ENCODE results near the gene TNFSF4. TPM values are rescaled to one million over a fixed set of nuclear protein-coding genes. Genes with fewer than 3 reads are reported as not detected.

The TNFSF4 gene
- total and polyA plus RNA-seq, 2 of the 13 experiments (the other 11 are each of a cell fraction or from before 2014, with no cell fraction given) = 2.4 to 7.9 TPM

DNA sequence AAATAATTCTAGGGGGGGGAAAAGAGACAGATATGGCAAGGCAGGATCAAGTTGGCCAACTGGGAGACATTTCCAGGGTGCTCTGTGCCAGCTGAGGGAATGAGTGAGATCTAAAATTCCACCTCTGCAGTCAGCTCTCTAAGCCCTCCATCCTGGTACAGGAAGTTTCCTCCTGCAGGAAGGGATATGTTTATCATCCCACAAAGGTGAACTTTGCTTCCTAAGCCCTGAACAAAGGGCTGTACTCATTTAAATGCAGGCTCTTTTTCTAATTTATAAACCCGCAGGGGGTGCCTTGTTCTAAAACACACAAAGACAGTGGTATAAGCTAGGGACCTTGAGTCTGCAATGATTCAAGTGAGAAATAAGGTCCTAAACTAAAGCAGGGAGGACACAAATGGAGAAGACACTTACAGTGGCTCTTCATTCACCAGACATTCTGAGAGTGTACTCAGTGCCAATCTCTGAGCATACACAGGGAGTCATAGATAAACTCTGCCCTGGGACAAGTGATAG lies 3.6 kb upstream of the TNFSF4 start (continued):
- TF ChIP-seq, protein P1, sequence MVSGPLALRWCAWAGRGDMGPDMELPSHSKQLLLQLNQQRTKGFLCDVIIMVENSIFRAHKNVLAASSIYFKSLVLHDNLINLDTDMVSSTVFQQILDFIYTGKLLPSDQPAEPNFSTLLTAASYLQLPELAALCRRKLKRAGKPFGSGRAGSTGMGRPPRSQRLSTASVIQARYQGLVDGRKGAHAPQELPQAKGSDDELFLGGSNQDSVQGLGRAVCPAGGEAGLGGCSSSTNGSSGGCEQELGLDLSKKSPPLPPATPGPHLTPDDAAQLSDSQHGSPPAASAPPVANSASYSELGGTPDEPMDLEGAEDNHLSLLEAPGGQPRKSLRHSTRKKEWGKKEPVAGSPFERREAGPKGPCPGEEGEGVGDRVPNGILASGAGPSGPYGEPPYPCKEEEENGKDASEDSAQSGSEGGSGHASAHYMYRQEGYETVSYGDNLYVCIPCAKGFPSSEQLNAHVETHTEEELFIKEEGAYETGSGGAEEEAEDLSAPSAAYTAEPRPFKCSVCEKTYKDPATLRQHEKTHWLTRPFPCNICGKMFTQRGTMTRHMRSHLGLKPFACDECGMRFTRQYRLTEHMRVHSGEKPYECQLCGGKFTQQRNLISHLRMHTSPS (CRISPR knock-in tag; IDR thresholded peaks at IDR 0.05; ENCODE audit: low read depth) = peak; percentile 55; the same call in 1 of the 2 replicates
- no peak for TF ChIP-seq BORCS8-MEF2B (CRISPR knock-in tag; IDR thresholded peaks at IDR 0.05)
- TF ChIP-seq AGO1 (IDR thresholded peaks at IDR 0.05; ENCODE audit: low read depth, low read length, poor library complexity, severe bottlenecking) = no peak
- TF ChIP-seq FOXK1 (CRISPR knock-in tag; IDR thresholded peaks at IDR 0.05; ENCODE audit: borderline replicate concordance, low read depth) = peak; percentile 37; the same call in 1 of the 2 replicates
- TF ChIP-seq, protein P2, sequence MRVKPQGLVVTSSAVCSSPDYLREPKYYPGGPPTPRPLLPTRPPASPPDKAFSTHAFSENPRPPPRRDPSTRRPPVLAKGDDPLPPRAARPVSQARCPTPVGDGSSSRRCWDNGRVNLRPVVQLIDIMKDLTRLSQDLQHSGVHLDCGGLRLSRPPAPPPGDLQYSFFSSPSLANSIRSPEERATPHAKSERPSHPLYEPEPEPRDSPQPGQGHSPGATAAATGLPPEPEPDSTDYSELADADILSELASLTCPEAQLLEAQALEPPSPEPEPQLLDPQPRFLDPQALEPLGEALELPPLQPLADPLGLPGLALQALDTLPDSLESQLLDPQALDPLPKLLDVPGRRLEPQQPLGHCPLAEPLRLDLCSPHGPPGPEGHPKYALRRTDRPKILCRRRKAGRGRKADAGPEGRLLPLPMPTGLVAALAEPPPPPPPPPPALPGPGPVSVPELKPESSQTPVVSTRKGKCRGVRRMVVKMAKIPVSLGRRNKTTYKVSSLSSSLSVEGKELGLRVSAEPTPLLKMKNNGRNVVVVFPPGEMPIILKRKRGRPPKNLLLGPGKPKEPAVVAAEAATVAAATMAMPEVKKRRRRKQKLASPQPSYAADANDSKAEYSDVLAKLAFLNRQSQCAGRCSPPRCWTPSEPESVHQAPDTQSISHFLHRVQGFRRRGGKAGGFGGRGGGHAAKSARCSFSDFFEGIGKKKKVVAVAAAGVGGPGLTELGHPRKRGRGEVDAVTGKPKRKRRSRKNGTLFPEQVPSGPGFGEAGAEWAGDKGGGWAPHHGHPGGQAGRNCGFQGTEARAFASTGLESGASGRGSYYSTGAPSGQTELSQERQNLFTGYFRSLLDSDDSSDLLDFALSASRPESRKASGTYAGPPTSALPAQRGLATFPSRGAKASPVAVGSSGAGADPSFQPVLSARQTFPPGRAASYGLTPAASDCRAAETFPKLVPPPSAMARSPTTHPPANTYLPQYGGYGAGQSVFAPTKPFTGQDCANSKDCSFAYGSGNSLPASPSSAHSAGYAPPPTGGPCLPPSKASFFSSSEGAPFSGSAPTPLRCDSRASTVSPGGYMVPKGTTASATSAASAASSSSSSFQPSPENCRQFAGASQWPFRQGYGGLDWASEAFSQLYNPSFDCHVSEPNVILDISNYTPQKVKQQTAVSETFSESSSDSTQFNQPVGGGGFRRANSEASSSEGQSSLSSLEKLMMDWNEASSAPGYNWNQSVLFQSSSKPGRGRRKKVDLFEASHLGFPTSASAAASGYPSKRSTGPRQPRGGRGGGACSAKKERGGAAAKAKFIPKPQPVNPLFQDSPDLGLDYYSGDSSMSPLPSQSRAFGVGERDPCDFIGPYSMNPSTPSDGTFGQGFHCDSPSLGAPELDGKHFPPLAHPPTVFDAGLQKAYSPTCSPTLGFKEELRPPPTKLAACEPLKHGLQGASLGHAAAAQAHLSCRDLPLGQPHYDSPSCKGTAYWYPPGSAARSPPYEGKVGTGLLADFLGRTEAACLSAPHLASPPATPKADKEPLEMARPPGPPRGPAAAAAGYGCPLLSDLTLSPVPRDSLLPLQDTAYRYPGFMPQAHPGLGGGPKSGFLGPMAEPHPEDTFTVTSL (CRISPR knock-in tag; IDR thresholded peaks at IDR 0.05; ENCODE audit: borderline replicate concordance) = peak; percentile 78; the same call in 1 of the 2 replicates
- 0 out of 2 replicates have a peak, but pooled peaks have one; percentile 20 for TF ChIP-seq ZNF564 (CRISPR knock-in tag; IDR thresholded peaks at IDR 0.05)
- TF ChIP-seq REPIN1 (CRISPR knock-in tag; IDR thresholded peaks at IDR 0.05; ENCODE audit: borderline replicate concordance, low read depth) = no peak
- 0 out of 2 replicates have a peak, but pooled peaks have one; percentile 51 for TF ChIP-seq GTF3A (CRISPR knock-in tag; conservative IDR thresholded peaks at IDR 0.05)
- TF ChIP-seq RBFOX2 (IDR thresholded peaks at IDR 0.05; ENCODE audit: low read depth, low read length) = peak; percentile 82
- TF ChIP-seq, protein P3, sequence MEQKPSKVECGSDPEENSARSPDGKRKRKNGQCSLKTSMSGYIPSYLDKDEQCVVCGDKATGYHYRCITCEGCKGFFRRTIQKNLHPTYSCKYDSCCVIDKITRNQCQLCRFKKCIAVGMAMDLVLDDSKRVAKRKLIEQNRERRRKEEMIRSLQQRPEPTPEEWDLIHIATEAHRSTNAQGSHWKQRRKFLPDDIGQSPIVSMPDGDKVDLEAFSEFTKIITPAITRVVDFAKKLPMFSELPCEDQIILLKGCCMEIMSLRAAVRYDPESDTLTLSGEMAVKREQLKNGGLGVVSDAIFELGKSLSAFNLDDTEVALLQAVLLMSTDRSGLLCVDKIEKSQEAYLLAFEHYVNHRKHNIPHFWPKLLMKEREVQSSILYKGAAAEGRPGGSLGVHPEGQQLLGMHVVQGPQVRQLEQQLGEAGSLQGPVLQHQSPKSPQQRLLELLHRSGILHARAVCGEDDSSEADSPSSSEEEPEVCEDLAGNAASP (CRISPR knock-in tag; IDR thresholded peaks at IDR 0.05; ENCODE audit: borderline replicate concordance) = peak; percentile 37
- peak; percentile 23; the same call in 1 of the 2 replicates for TF ChIP-seq SOX13 (IDR thresholded peaks at IDR 0.05)
- peak in 1 of 2 experiments; percentile 95; a peak in 2 of 4 replicates for TF ChIP-seq SOX13 (CRISPR knock-in tag; conservative IDR thresholded peaks at IDR 0.05 in 1 of 2, IDR thresholded peaks at IDR 0.05 in 1 of 2)
- peak; percentile 95 for TF ChIP-seq SOX5 (CRISPR knock-in tag; IDR thresholded peaks at IDR 0.05; ENCODE audit: borderline replicate concordance)
- TF ChIP-seq TGIF2 (CRISPR knock-in tag; IDR thresholded peaks at IDR 0.05) = 0 out of 2 replicates have a peak, but pooled peaks have one; percentile 15
- peak; percentile 84; the same call in 1 of the 2 replicates for TF ChIP-seq NCOR1 (IDR thresholded peaks at IDR 0.05; ENCODE audit: borderline replicate concordance, low read length)
- TF ChIP-seq KDM6A (CRISPR knock-in tag; IDR thresholded peaks at IDR 0.05; ENCODE audit: low read depth) = peak; percentile 62; the same call in 1 of the 2 replicates
- TF ChIP-seq, protein P4, sequence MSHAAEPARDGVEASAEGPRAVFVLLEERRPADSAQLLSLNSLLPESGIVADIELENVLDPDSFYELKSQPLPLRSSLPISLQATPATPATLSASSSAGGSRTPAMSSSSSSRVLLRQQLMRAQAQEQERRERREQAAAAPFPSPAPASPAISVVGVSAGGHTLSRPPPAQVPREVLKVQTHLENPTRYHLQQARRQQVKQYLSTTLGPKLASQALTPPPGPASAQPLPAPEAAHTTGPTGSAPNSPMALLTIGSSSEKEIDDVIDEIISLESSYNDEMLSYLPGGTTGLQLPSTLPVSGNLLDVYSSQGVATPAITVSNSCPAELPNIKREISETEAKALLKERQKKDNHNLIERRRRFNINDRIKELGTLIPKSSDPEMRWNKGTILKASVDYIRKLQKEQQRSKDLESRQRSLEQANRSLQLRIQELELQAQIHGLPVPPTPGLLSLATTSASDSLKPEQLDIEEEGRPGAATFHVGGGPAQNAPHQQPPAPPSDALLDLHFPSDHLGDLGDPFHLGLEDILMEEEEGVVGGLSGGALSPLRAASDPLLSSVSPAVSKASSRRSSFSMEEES (CRISPR knock-in tag; IDR thresholded peaks at IDR 0.05) = peak; percentile 43; the same call in 1 of the 2 replicates
- TF ChIP-seq MYNN (CRISPR knock-in tag; IDR thresholded peaks at IDR 0.05; ENCODE audit: low read depth) = no peak
- no peak for TF ChIP-seq TRIM24 (CRISPR knock-in tag; IDR thresholded peaks at IDR 0.05)

Data from HepG2 (cell line).